ENCODE results near the gene NELL1. TPM values are rescaled to one million over a fixed set of nuclear protein-coding genes. Genes with fewer than 3 reads are reported as not detected.

Gene NELL1
- total and polyA plus RNA-seq, 7 donors, result 0.01 TPM; not detected in 6

DNA sequence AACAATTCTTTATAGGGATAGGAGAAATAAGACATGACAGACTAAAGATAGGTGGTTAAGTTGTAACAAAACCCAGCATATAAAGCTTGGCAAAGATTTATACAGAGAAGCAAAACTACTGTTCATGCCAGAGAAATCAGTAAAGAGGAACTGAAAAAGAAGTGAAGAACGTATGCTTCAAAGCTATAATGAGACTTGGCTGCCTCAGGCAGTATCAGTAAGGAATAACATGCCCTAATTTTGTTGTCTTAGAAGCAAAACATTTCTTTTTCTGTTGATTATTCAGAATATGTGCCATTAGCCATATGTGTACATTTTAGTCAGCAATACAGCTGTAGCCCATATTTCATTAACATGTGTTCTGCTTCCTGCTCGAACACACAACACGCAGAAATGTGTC lies 403.2 kb downstream of the NELL1 start:
- no peaks in the 10 kb centered on the region for H3K36me3 ChIP-seq (ENCODE audit: insufficient read depth in 1 of 2, low read depth in 1 of 2)
- WGBS, 3 donors, result 57 to 73% (median 61%) methylated on average over 3 of the region's 3 CpGs
- no peak overlapping the region for H3K4me3 ChIP-seq
- no peaks in the 10 kb centered on the region for H3K4me1 ChIP-seq
- no peaks in the 10 kb centered on the region for H3K27me3 ChIP-seq (ENCODE audit: insufficient read depth in 3 of 3, low read length in 2 of 3)
- no peaks in the 10 kb centered on the region for H3K9me3 ChIP-seq
- TF ChIP-seq, protein P1, sequence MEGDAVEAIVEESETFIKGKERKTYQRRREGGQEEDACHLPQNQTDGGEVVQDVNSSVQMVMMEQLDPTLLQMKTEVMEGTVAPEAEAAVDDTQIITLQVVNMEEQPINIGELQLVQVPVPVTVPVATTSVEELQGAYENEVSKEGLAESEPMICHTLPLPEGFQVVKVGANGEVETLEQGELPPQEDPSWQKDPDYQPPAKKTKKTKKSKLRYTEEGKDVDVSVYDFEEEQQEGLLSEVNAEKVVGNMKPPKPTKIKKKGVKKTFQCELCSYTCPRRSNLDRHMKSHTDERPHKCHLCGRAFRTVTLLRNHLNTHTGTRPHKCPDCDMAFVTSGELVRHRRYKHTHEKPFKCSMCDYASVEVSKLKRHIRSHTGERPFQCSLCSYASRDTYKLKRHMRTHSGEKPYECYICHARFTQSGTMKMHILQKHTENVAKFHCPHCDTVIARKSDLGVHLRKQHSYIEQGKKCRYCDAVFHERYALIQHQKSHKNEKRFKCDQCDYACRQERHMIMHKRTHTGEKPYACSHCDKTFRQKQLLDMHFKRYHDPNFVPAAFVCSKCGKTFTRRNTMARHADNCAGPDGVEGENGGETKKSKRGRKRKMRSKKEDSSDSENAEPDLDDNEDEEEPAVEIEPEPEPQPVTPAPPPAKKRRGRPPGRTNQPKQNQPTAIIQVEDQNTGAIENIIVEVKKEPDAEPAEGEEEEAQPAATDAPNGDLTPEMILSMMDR (IDR thresholded peaks at IDR 0.05), result no peak
- H3K27ac ChIP-seq, result no peak overlapping the region
- intact Hi-C loops (cut with DNase I), result no loop called here
- DNase-seq (no peak), ATAC-seq (no peak)

DNA sequence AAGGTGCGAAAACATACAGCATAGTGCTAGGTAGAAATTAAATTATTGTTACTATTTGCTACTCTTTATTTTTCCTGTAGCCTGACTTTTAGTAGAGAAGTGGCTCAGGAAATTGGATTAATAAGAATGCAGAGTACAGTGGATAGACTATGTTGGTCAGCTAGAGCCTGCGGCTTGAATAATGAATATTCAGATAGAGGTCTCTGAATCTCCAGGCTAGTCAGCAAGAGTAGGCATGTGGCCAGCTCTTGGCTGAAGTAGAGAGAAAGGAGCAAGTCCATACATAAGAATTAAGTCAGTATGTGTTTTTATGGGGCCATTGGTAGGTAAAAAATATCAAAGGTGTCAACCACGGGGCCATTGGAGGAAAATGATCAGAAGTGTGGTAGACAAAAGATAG lies 413.5 kb downstream of the NELL1 start:
- Histone ChIP-seq H3K27me3 (ENCODE audit: insufficient read depth in 3 of 3, low read length in 2 of 3) (no peaks in the 10 kb centered on the region), H3K4me3 (no peak overlapping the region), H3K9me3 (no peaks in the 10 kb centered on the region), H3K27ac (no peak overlapping the region), H3K4me1 (no peaks in the 10 kb centered on the region), H3K36me3 (ENCODE audit: insufficient read depth in 1 of 2, low read depth in 1 of 2) (no peaks in the 10 kb centered on the region)
- intact Hi-C loops (cut with DNase I), result no loop called here
- ATAC-seq (no peak), DNase-seq (no peak)
- 81 to 89% (median 85%) methylated on average over 3 of the region's 3 CpGs for WGBS, 3 donors
- TF ChIP-seq, protein P1 (IDR thresholded peaks at IDR 0.05), result no peak

DNA sequence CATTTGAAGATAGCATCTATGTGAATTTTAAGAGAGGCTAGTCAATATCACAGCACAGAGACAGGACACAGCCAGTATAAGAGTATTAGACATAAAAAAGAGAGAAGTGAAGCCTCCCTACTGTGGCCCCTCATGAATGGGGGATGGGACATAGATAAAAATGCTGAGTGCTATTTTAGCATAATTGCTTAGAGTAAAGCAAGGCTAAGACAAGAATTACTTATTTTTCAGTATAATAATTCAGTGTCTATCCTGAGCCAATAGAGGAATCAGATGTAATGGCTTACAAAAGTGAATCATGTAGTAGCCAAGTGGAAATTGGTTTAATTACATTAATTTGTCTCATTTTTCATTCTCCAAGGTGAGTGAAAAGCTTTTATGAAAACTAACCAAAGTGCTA lies 419.5 kb downstream of the NELL1 start:
- DNase-seq, result no peak
- no peak for ATAC-seq
- intact Hi-C loops (cut with DNase I), result no loop called here
- no peak overlapping the region for H3K27ac ChIP-seq
- no peaks in the 10 kb centered on the region for H3K36me3 ChIP-seq (ENCODE audit: insufficient read depth in 1 of 2, low read depth in 1 of 2)
- no peaks in the 10 kb centered on the region for H3K27me3 ChIP-seq (ENCODE audit: insufficient read depth in 3 of 3, low read length in 2 of 3)
- H3K4me3 ChIP-seq, result no peak overlapping the region
- no peaks in the 10 kb centered on the region for H3K9me3 ChIP-seq
- TF ChIP-seq, protein P1 (IDR thresholded peaks at IDR 0.05), result no peak
- no peaks in the 10 kb centered on the region for H3K4me1 ChIP-seq

DNA sequence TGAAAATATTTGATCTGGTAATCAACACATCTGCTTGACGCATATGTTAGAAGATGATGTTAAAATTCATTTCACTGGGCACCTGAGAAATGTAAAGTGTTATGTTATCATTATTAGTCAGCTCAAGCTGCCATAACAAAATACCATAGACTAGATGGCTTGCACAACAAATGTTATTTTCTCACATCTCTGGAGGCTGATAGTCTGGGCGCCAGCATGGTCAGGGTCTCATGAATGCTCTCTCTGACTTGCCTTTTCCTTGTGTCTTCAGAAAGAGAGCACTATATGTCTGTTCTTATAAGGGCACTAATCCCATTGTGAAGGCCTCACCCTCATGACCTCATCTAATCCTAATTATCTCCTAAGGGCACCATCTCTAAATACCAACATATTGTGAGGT lies 435.3 kb downstream of the NELL1 start:
- no peak overlapping the region for H3K27ac ChIP-seq
- no peaks in the 10 kb centered on the region for H3K36me3 ChIP-seq (ENCODE audit: insufficient read depth in 1 of 2, low read depth in 1 of 2)
- ATAC-seq, result no peak
- H3K4me1 ChIP-seq, result no peaks in the 10 kb centered on the region
- H3K27me3 ChIP-seq (ENCODE audit: insufficient read depth in 3 of 3, low read length in 2 of 3), result no peaks in the 10 kb centered on the region
- DNase-seq, result no peak
- intact Hi-C loops (cut with DNase I), result no loop called here
- H3K9me3 ChIP-seq, result no peaks in the 10 kb centered on the region
- 88 to 92% (median 88%) methylated on average over 2 of the region's 2 CpGs for WGBS, 3 donors
- TF ChIP-seq, protein P1 (IDR thresholded peaks at IDR 0.05), result no peak
- H3K4me3 ChIP-seq, result no peak overlapping the region

DNA sequence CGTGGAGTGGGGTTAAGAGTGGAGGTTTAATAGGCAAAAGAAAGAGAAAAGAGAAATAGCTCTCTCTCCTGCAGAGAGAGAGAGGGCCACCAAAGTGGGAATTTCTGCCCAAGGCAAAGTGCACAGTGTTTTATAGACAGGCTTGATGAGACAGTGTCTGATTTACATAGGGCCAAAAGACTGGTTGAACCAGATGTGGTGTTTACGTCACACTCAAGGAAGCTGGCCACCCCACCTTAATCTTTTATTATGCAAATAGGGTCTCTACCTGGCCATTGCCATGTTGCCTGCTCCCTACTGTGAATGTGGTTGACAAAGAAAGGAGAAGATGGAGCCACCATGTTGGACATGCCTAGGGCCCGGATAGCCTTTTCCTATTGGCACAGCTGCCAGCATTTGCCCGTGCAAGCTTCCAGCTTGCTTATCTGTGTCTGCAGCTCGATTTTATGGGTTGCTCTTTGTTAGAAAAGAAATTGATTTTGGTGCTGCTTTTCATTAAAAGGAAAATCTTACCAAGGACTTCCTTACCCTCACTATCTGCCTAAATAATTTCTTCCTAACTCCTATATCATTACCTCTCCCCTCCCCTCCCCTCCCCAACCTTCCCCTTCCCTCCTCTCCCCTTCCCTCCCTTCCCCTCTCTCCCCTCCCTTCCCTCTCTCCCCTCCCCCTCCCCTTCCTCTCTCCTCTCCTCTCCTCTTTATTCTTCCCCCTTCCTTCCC lies 436.0 kb downstream of the NELL1 start:
- ATAC-seq (no peak), DNase-seq (no peak)
- intact Hi-C loops (cut with DNase I), result no loop called here
- Histone ChIP-seq H3K27me3 (ENCODE audit: insufficient read depth in 3 of 3, low read length in 2 of 3) (no peaks in the 10 kb centered on the region), H3K36me3 (ENCODE audit: insufficient read depth in 1 of 2, low read depth in 1 of 2) (no peaks in the 10 kb centered on the region), H3K4me1 (no peaks in the 10 kb centered on the region), H3K9me3 (no peaks in the 10 kb centered on the region), H3K27ac (no peak overlapping the region), H3K4me3 (no peak overlapping the region)
- WGBS, 3 donors, result 49 to 63% (median 60%) methylated on average over 5 of the region's 5 CpGs
- TF ChIP-seq, protein P1 (IDR thresholded peaks at IDR 0.05), result no peak

Measured in psoas muscle (tissue), 8 donors.